B cell (primary cell): ENCODE data around the gene CCDC78. TPM values are rescaled to one million over a fixed set of nuclear protein-coding genes. Genes with fewer than 3 reads are reported as not detected.

ENCODE experiments used
- ATAC-seq: fragments of 200-7000 bp; cut with Tn5 transposase; one replicate; pipeline ENCODE4 v1.10.0; 2021; ENCODE audit warnings: low read depth, mild to moderate bottlenecking, moderate number of reproducible peaks, moderate library complexity
- CTCF ChIA-PET: fragments of 350-600 bp; sonication (Branson Sonifier 250); formaldehyde crosslinking; loops from one replicate; lab custom pipeline; 2021; ENCODE audit warnings: antibody characterized with exemption, inconsistent platforms; lab: Charles Lee
- POLR2A ChIA-PET: fragments of 350-600 bp; sonication (Branson Sonifier 250); formaldehyde crosslinking; loops from one replicate; lab custom pipeline; 2021; ENCODE audit warnings: antibody characterized with exemption; lab: Charles Lee
- DNase-seq: peaks from one replicate; pipeline ENCODE4 v3.0.0; 2013
- H2AFZ ChIP-seq: 2 replicates; pipeline ENCODE4 v1.6.1; 2012; ENCODE audit warnings: mild to moderate bottlenecking, low read depth, low read length; ENCODE audit not compliant: insufficient read depth, poor library complexity, severe bottlenecking
- H3K27ac ChIP-seq, 2 donors: 1 replicate in 1 of 2; 2 replicates in 1 of 2; pipeline ENCODE4 v1.5.1; 2012 to 2013; ENCODE audit warnings: low read length in 2 of 2, mild to moderate bottlenecking in 2 of 2, moderate library complexity in 1 of 2
- H3K27me3 ChIP-seq, 4 experiments: fragments of 200-600 bp in 1 of 4; sonication (generic) in 1 of 4; replicated peaks in 1 of 4; 1 replicate in 2 of 4; 2 replicates in 2 of 4; pipeline versions ENCODE4 v1.6.1 to v1.7.0; 2013 to 2016; ENCODE audit warnings: low read length in 3 of 4, mild to moderate bottlenecking in 2 of 4, mixed read lengths in 1 of 4, moderate library complexity in 1 of 4; ENCODE audit not compliant: insufficient read depth in 4 of 4, control insufficient read depth in 3 of 4; ENCODE audit errors: control extremely low read depth in 1 of 4
- H3K36me3 ChIP-seq, 2 experiments: replicated peaks in 1 of 2; 1 replicate in 1 of 2; 2 replicates in 1 of 2; pipeline versions ENCODE4 v1.6.1 to v1.7.1; 2013; ENCODE audit warnings: low read length in 1 of 2; ENCODE audit not compliant: insufficient read depth in 2 of 2, control insufficient read depth in 1 of 2; ENCODE audit errors: control extremely low read depth in 1 of 2, extremely low read depth in 1 of 2
- H3K4me1 ChIP-seq, 2 donors: fragments of 200-600 bp in 1 of 2; sonication (generic) in 1 of 2; 1 replicate in 1 of 2; 2 replicates in 1 of 2; pipeline versions ENCODE4 v1.5.1 to v1.6.1; 2013 to 2017; ENCODE audit warnings: low read length in 2 of 2; ENCODE audit not compliant: control insufficient read depth in 2 of 2, insufficient read depth in 2 of 2
- H3K4me2 ChIP-seq: replicated peaks from 2 replicates; pipeline ENCODE3; 2012; ENCODE audit warnings: mild to moderate bottlenecking, low read depth, low read length; ENCODE audit not compliant: poor library complexity, severe bottlenecking
- H3K4me3 ChIP-seq, 5 experiments: fragments of 200-600 bp in 1 of 5; sonication (generic) in 1 of 5; 1 replicate in 3 of 5; 2 replicates in 2 of 5; pipeline versions ENCODE4 v1.5.1 to v1.7.0; 2011 to 2016; ENCODE audit warnings: low read length in 4 of 5, mild to moderate bottlenecking in 4 of 5, low read depth in 2 of 5, control low read depth in 1 of 5, moderate library complexity in 1 of 5; ENCODE audit not compliant: insufficient read depth in 1 of 5; ENCODE audit errors: control extremely low read depth in 1 of 5, extremely low read depth in 1 of 5
- H3K79me2 ChIP-seq: fragments of 200-600 bp; sonication (generic); one replicate; pipeline ENCODE4 v1.6.0; 2016; ENCODE audit warnings: low read length; ENCODE audit not compliant: control insufficient read depth, insufficient read depth
- H3K9ac ChIP-seq: fragments of 200-600 bp; sonication (generic); 2 replicates; pipeline ENCODE4 v1.6.1; 2017; ENCODE audit warnings: mild to moderate bottlenecking, low read length, moderate library complexity
- H3K9me3 ChIP-seq, 3 donors: one replicate each; pipeline versions ENCODE4 v1.6.1 to v1.7.1; 2013; ENCODE audit warnings: low read length in 2 of 3; ENCODE audit not compliant: control insufficient read depth in 2 of 3, insufficient read depth in 1 of 3; ENCODE audit errors: control extremely low read depth in 1 of 3
- H4K20me1 ChIP-seq: 2 replicates; pipeline ENCODE4 v1.6.0; 2012; ENCODE audit warnings: mild to moderate bottlenecking, low read length; ENCODE audit not compliant: insufficient read depth, control insufficient read depth, poor library complexity, severe bottlenecking
- H3K27ac Mint-ChIP-seq: one replicate; pipeline ENCODE4 v1.8.0; 2021; ENCODE audit warnings: mixed read lengths
- H3K27me3 Mint-ChIP-seq: one replicate; pipeline ENCODE4 v1.8.0; 2021; ENCODE audit warnings: mixed read lengths
- H3K4me1 Mint-ChIP-seq: one replicate; pipeline ENCODE4 v1.8.0; 2021; ENCODE audit warnings: mixed read lengths
- H3K4me3 Mint-ChIP-seq: one replicate; pipeline ENCODE4 v1.8.0; 2021; ENCODE audit warnings: mixed read lengths
- H3K9me3 Mint-ChIP-seq: one replicate; pipeline ENCODE4 v1.8.0; 2022; ENCODE audit warnings: mixed read lengths; ENCODE audit not compliant: insufficient read depth
- EZH2 ChIP-seq: IDR thresholded peaks from 2 replicates; pipeline ENCODE4 v1.6.1; 2012; ENCODE audit warnings: borderline replicate concordance, low read depth, mild to moderate bottlenecking, moderate library complexity, low read length; ENCODE audit not compliant: insufficient read depth, poor library complexity, severe bottlenecking
- WGBS: methylation state at CpG from one replicate; pipeline ENCODE4 v1.1.5; 2013; ENCODE audit warnings: missing lambda C conversion rate; ENCODE audit not compliant: insufficient coverage; 5-methylcytosine and 5-hydroxymethylcytosine counted together
- intact Hi-C: fragments of 100-400 bp; cut with micrococcal nuclease; formaldehyde crosslinking; loops from one replicate; pipeline ENCODE4 v1.10.0; 2022
- polyA plus RNA-seq: library from polyadenylated mRNA; depleted of rRNA; stranded (reverse); fragments of >200 nt; gene quantifications from 2 replicates; pipeline ENCODE4 v1.2.3, GENCODE V29; 2012
- total RNA-seq, 2 donors: library from RNA; stranded (reverse); fragments of 120-200 nt in 1 of 2; gene quantifications; 1 replicate in 1 of 2; 2 replicates in 1 of 2; pipeline versions ENCODE4 v1.2.3 to v1.2.4, GENCODE V29; 2013 to 2022
- TF ChIP-seq, protein P1 (sequence below): fragments of 200-600 bp; IDR thresholded peaks from one replicate; pipeline ENCODE4 v1.8.0; 2022; ENCODE audit warnings: antibody characterized with exemption, mild to moderate bottlenecking

Gene CCDC78
- total and polyA plus RNA-seq, 2 donors (not counting 1 experiment from before 2014, with no cell fraction given) = 11.8 to 34.2 TPM

DNA sequence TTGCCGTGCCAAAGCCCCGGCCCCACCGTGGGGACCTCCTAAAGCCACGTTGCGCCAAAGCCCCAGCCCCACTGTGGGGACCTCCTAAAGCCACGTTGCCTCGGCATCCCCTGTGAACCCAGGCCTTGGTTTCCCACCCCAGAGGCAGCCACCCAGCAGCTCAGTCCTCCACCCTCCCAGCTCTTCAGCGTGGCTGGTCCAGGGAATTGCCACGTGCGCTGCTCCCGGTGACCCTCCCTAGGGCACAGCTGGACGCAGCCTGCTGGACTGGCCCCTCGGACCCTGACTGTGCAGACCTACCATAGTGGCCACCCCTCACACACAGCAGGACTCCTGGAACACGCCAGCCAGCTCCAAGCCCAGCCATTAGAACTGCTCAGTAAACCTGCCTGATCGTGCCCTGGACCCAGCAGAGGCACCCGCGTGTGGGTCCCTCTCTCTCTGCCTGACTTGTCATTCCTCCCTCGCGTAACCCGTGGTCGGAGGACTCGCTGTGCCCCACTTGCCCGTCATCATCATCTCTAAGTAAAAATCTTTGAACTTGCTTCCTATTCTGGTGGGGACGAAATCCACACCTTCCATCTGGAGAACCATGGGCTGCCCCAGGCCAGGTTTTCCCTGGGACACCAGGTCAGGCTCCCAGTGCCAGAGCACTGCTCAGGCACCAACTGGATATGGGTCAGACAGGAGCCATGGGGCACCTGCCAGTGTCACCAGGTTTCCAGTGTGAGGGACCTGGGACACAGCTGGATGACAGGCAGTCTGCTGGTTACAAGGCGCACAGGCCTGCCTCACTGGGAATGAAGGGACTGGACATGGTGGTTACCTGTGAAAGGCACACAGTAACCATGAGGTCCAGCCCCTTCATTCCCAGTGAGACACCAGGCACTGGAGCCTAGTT lies 9.0 kb upstream of the CCDC78 start:
- ATAC-seq (no peak), DNase-seq (no peak)
- POLR2A ChIA-PET = interaction anchor here (1.7 kb wide), 1 partner anchor 14 kb away, joined by 5 read pairs; the partner anchor contains the start of gene ANTKMT
- Mint-ChIP-seq H3K27me3 (no peaks in the 10 kb centered on the region), H3K27ac (peak overlapping the region; percentile 37), H3K4me1 (peaks cover 18% of the 10 kb centered on the region), H3K4me3 (no peak overlapping the region), H3K9me3 (no peaks in the 10 kb centered on the region)
- Histone ChIP-seq H4K20me1 (peaks cover 9% of the 10 kb centered on the region), H3K9me3 (no peaks in the 10 kb centered on the region), H3K79me2 (peaks cover 10% of the 10 kb centered on the region), H3K36me3 (peaks cover 0 to 52% of the 10 kb centered on the region in 2 experiments), H3K27me3 (no peaks in the 10 kb centered on the region), H3K9ac (no peak overlapping the region), H3K27ac (no peak overlapping the region), H3K4me1 (peaks cover 19 to 30% of the 10 kb centered on the region in 2 donors), H2AFZ (no peak overlapping the region), H3K4me2 (no peak overlapping the region), H3K4me3 (no peak overlapping the region)
- intact Hi-C loops = no loop called here
- no peak for TF ChIP-seq EZH2
- TF ChIP-seq, protein P1, sequence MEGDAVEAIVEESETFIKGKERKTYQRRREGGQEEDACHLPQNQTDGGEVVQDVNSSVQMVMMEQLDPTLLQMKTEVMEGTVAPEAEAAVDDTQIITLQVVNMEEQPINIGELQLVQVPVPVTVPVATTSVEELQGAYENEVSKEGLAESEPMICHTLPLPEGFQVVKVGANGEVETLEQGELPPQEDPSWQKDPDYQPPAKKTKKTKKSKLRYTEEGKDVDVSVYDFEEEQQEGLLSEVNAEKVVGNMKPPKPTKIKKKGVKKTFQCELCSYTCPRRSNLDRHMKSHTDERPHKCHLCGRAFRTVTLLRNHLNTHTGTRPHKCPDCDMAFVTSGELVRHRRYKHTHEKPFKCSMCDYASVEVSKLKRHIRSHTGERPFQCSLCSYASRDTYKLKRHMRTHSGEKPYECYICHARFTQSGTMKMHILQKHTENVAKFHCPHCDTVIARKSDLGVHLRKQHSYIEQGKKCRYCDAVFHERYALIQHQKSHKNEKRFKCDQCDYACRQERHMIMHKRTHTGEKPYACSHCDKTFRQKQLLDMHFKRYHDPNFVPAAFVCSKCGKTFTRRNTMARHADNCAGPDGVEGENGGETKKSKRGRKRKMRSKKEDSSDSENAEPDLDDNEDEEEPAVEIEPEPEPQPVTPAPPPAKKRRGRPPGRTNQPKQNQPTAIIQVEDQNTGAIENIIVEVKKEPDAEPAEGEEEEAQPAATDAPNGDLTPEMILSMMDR = no peak
- 97% methylated on average over 25 of the region's 25 CpGs for WGBS
- CTCF ChIA-PET = no interaction called here
